Muscle of leg (tissue), 11 donors: ENCODE measurements around the gene ACTR2. TPM values are rescaled to one million over a fixed set of nuclear protein-coding genes. Genes with fewer than 3 reads are reported as not detected.

Experiments
- DNase-seq: peaks from one replicate; pipeline ENCODE4 v3.0.0; 2013
- H3K27ac ChIP-seq: one replicate; pipeline ENCODE4 v1.5.1; 2013; ENCODE audit warnings: mild to moderate bottlenecking, low read length, control low read depth
- H3K27me3 ChIP-seq: one replicate; pipeline ENCODE4 v1.6.1; 2013; ENCODE audit warnings: low read length; ENCODE audit not compliant: control insufficient read depth, insufficient read depth
- H3K36me3 ChIP-seq: one replicate; pipeline ENCODE4 v1.6.1; 2013; ENCODE audit warnings: low read length; ENCODE audit not compliant: control insufficient read depth, insufficient read depth
- H3K4me1 ChIP-seq: one replicate; pipeline ENCODE4 v1.6.1; 2013; ENCODE audit warnings: low read length; ENCODE audit not compliant: control insufficient read depth, insufficient read depth
- H3K4me3 ChIP-seq: one replicate; pipeline ENCODE4 v1.5.1; 2013; ENCODE audit warnings: low read length, control low read depth
- H3K9me3 ChIP-seq: replicated peaks from 2 replicates; pipeline ENCODE4 v1.6.1; 2013; ENCODE audit warnings: low read depth, low read length; ENCODE audit not compliant: control insufficient read depth
- WGBS: methylation state at CpG from one replicate; pipeline ENCODE4 v1.1.5; 2013; ENCODE audit warnings: missing lambda C conversion rate; ENCODE audit not compliant: insufficient coverage; 5-methylcytosine and 5-hydroxymethylcytosine counted together
- polyA plus RNA-seq, 8 donors: library from polyadenylated mRNA; unstranded; fragments of 120-200 nt; gene quantifications; one replicate each; pipeline versions ENCODE4 v1.2.1 to v1.2.3, GENCODE V29; 2013; ENCODE audit warnings: inconsistent platforms in 1 of 8, low replicate concordance in 1 of 8; ENCODE audit not compliant: insufficient read length in 8 of 8, insufficient read depth in 1 of 8
- total RNA-seq: library from RNA; stranded (reverse); fragments of 120-200 nt; gene quantifications from one replicate; pipeline ENCODE4 v1.2.4, GENCODE V29; 2013

Gene ACTR2
- total and polyA plus RNA-seq, 9 donors = 38.3 to 170 (median 125) TPM

DNA sequence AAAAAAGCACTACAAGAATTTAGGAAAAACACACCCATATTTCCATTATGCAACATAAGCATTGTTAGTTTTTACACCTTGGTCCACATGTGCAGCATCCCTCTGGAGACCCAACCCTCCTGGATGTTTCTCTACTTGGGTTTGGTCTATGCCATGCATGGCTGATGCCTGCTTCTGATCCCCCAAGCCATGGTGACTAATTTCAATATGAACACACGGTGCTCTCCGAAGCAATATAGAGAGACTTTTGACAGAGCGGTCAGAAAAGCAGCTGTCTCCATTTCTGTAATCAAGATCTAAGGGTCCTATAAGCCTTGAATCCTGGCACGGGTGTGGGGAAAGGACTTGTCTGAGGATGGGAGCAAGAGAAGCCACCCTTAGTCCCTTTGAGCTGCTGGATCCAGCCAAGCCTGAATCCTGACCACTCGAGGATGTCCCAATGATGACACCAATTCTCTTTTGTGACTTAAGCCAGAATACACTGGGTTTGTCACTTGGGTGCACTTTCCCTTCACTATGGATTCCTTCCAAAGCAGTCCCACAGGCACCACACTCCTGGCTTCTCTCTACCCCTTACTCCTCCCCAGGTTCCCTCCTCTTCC, 91.5 kb downstream of the ACTR2 start:
- Histone ChIP-seq H3K27me3 (no peaks in the 10 kb centered on the region), H3K4me1 (peaks cover 10% of the 10 kb centered on the region), H3K4me3 (no peak overlapping the region), H3K27ac (no peak overlapping the region), H3K9me3 (no peaks in the 10 kb centered on the region), H3K36me3 (peaks cover 31% of the 10 kb centered on the region)
- no peak for DNase-seq
- 72% methylated on average over 2 of the region's 5 CpGs for WGBS

- Histone ChIP-seq H3K36me3 (peaks cover 29% of the 10 kb centered on the region), H3K4me3 (no peak overlapping the region), H3K4me1 (peaks cover 10% of the 10 kb centered on the region), H3K9me3 (no peaks in the 10 kb centered on the region), H3K27ac (no peak overlapping the region), H3K27me3 (no peaks in the 10 kb centered on the region)
- DNase-seq = no peak
- 75% methylated on average over 1 of the region's 1 CpG for WGBS
These were observed 92.0 kb downstream of the ACTR2 start for GRCh38 chr2:65319674-65320041.

- 33% methylated on average over 4 of the region's 9 CpGs for WGBS
- Histone ChIP-seq H3K36me3 (peaks cover 28% of the 10 kb centered on the region), H3K27me3 (no peaks in the 10 kb centered on the region), H3K27ac (no peak overlapping the region), H3K4me1 (peaks cover 10% of the 10 kb centered on the region), H3K4me3 (no peak overlapping the region), H3K9me3 (no peaks in the 10 kb centered on the region)
- DNase-seq = peak; percentile 73
These were observed 92.6 kb downstream of the ACTR2 start for GRCh38 chr2:65320042-65320725.

Other genes with a start within 250 kb of the ACTR2 start
- 13.6 TPM for gene SLC1A4, start 238.4 kb upstream of the ACTR2 start, total RNA-seq
- gene SLC1A4, start 238.4 kb upstream of the ACTR2 start, polyA plus RNA-seq = 10 to 100 TPM; 11.7 to 17.1 (median 14.1) TPM
- gene CEP68, start 171.4 kb upstream of the ACTR2 start, total RNA-seq = 23.2 TPM
- gene CEP68, start 171.4 kb upstream of the ACTR2 start, polyA plus RNA-seq = 10 to 100 TPM; 20.3 to 27.4 (median 23.4) TPM
- gene RAB1A, start 97.7 kb upstream of the ACTR2 start, total RNA-seq = 75.6 TPM
- 100 to 1,000 TPM; 127 to 188 (median 142) TPM for gene RAB1A, start 97.7 kb upstream of the ACTR2 start, polyA plus RNA-seq
- 10.7 TPM for gene SPRED2, start 204.8 kb downstream of the ACTR2 start, total RNA-seq
- 10 to 100 TPM; 26.6 to 51.3 (median 31.0) TPM for gene SPRED2, start 204.8 kb downstream of the ACTR2 start, polyA plus RNA-seq